ENCODE results near the gene IDS.
A peak's percentile ranks its signal among the peaks of the same experiment; 100 is the strongest.
"Not testable (repeated sequence)": the region's sequence is repeated elsewhere in the genome, so short reads cannot be mapped to it uniquely, and the experiment has no call there.

Gene IDS

DNA sequence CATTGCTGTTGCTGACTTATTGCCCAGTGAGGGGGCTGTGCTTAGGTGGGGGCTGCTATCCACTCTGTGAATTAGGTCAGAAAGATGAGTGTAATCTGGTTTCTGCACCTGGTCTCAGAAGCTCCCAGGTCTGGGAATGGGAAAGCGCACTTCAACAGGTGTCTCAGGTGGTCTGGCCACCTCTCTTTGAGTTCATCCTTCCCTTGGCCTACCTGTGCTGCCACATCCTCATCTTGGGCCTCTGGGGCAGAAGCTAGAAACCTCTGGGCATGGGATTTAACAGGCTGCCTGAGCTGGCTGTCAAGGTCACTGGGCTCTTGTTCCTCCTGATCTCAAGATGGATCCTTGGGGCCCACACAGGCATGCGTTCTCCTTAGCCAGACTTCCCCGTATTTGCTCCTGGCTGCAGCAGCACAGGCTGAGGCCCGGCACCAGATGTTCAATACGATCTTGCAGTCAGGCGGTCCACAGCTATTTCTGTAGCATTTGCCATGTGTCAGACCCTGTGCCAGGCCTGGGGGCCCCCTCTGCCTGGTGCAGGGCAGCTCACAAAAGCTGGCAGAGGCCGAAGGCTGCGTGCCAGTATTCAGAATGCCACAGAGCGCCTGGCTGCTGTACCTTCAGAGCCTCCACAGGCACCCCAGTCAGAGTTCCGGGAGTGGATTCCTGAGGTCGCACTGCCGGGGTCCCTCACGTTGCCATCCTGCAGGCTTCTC lies 21.4 kb upstream of the IDS start:
- not testable (repeated sequence) for DNase-seq

GRCh38 chrX:149525903-149526302 lies 20.8 kb upstream of the IDS start:
- peak; percentile 56 for DNase-seq

- peak; percentile 81 for DNase-seq
Observed at GRCh38 chrX:149525389-149525788, 20.3 kb upstream of the IDS start.

GRCh38 chrX:149522916-149523315 lies 17.8 kb upstream of the IDS start:
- DNase-seq = no peak

DNA sequence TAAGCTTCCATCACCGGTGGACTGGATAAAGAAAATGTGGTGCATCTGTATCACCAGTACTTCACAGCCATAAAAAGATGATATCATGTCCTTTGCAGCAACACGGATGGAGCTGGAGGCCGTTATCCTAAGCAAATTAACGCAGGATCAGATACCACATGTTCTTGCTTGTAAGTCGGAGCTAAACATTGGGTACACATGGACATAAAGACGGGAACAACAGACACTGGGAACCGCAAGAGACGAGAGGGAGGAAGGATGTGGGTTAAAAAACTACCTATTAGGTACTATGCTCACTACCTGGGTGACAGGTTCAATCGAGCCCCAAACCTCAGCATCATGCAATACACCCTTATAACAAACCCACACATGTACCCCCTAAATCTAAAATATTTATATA lies 16.3 kb upstream of the IDS start:
- no peak for DNase-seq

DNA sequence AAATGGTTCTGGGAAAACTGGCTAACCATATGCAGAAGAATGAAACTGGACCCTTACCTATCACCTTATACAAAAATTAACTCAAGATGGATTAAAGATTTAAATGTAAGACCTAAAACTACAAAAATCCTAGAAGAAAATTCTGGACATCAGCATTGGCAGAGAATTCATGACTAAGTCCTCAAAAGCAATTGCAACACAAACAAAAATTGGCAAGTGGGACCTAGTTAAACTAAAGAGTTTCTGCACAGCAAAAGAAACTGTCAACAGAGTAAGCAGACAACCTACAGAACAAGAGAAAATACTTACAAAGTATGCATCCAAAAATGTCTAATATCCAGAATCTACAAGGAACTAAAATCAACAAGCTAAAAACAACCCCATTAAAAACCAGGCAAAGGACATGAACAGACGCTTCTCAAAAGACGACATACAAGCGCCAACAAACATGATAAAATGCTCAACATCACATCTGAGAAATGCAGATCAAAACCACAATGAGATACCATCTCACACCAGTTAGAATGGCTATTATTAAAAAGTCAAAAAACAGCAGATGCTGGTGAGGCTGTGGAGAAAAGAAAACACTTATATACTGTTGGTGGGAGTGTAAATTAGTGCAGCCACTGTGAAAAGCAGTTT lies 15.7 kb upstream of the IDS start:
- DNase-seq = not testable (repeated sequence)

- DNase-seq = no peak
Observed at GRCh38 chrX:149518236-149518635, 13.1 kb upstream of the IDS start.

- DNase-seq = no peak
Observed at GRCh38 chrX:149517308-149517707, 12.2 kb upstream of the IDS start.

GRCh38 chrX:149516604-149517003 lies 11.5 kb upstream of the IDS start:
- DNase-seq = no peak

DNA sequence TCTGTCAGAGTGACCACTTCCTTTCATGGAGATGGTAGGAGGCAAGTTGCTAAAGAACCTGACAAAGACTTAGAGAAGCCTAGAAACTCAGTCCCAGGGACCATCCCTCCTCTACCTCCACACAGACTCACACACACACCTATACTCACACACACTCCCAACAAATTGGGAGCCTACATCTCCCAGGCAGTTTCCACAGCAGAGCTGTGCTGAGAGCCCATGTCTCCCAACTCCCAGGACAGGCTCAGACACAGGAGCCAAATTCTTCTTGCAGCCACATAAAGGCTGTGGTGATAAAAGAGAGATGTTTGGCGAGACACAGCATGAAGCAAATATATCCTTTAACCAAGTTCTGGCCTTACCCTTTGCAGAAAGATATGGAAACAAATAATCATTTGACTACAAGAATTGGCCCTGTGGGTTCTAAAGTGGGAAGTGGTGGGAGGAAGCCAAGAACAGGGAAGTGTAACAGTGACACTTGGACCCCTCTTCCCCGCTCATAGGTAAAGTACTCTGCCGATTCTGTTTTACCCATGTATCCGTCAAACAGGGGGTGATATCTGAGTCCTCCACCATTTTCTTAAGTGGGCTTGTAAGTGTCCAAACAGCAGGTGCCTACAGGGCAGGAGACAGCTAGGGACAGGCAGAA lies 11.0 kb upstream of the IDS start:
- no peak for DNase-seq

DNA sequence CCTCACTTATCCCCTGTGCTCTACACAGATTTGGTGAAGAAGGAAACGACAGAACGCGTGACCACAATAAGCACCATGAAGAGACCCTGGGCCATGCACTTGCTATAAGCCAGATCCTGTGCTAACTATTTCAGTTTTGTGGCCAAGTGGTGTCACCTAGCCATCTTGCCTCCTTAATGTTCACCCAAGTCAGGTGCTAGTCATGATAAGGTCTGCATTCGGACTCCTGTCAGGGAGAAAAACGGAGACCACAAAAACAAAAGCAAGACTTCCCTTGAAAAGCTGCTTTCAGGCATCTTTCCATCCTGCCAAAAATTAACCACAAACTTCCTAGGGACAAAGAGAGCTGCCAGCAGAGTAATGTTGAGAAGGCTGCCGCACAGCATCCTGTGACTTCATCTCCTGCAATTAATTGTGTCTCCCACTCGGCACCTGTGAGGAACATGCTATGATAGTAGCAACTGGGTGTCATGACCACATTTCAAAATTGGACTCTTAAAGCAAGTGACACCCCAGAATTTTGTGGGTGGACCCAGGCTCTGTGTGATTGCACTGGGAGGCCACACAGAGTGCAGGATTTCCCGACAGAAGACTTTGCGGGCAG lies 8.8 kb upstream of the IDS start:
- DNase-seq = peak; percentile 15

DNA sequence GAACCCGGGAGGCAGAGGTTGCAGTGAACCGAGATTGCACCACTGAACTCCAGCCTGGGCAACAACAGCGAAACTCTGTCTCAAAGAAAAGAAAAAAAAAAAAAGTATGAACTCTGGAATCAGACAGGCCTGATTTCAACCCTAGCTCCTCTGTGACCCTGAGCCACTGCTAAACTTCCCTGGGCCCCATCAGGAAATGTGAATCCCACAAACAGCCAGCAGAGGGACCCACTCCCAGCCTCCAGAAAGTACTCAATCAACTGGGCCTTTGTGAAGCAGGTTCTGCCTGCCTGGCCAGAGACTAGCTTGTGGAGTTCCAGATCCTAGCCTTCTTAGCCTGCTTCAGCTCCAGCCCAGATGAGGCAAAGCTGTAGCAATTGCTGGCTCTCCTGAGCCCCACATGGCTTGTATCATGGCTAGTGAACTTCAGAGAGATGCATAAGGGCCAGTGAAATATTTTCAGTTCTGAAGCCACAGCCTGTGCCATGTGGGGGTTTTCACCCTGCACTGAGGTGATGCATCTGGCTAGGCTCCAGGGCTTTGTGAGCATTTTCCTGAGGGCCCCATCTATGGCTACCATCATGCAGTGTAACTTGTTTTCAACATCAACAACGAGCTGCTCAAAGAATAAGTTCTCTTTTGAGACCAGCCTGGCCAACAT lies 7.2 kb upstream of the IDS start:
- DNase-seq = peak; percentile 72

GRCh38 chrX:149511081-149511480 lies 6.0 kb upstream of the IDS start:
- no peak for DNase-seq

DNA sequence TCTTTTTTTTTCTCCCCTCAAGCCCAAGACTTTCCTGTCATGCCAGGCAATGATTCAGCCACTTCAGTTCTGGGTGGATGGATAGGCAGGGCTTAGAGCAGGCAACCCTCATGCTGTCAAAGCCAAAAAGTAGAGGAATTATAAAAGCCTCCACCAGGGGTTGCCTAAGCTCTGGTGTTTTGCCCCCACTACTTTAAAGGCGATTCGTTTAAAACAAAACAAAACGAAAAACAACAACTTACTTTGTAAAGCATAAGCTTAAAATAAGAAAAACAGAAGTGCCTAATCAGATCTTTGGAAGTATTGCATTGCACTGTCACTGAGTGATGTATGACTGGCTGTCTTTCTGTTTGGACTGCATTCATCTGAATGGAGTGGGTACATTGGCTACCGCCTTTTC lies 5.3 kb upstream of the IDS start:
- DNase-seq = no peak

DNA sequence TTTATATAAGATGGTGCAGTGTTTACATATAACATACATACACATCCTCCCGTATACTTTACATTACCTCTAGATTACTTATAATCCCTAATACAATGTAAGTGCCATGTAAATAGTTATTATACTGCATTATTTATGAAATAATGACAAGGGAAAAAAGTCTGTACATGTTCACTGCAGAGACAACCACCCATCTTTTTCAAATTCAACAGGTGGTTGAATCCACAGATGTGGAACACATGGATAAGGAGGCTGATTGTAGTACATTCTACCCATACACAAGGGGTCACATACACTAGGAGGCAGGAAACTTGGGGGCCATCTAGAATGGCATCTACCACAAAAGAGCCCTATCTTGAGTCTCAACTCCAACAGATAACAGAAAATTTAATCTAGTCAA lies 3.4 kb upstream of the IDS start:
- no peak for DNase-seq

DNA sequence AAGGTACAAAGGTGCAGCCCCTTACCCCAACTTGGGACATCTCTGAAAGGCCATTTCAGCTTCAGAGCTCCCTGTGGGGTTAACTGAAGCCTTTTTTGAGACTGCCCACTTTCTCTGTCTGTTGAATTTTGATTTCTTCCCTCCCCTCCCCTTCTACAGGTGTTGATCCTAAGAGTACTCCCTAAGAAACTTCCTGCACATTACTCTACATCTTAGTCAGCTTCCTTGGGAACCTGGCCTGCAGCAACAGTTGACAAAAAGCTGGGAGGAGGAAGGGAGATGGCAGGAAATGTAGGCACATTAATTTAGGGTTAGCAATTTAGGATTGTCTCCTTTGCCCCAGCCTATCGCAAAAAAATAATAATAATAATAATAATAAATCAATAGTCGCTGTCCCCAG lies 1.2 kb upstream of the IDS start:
- DNase-seq = no peak

DNA sequence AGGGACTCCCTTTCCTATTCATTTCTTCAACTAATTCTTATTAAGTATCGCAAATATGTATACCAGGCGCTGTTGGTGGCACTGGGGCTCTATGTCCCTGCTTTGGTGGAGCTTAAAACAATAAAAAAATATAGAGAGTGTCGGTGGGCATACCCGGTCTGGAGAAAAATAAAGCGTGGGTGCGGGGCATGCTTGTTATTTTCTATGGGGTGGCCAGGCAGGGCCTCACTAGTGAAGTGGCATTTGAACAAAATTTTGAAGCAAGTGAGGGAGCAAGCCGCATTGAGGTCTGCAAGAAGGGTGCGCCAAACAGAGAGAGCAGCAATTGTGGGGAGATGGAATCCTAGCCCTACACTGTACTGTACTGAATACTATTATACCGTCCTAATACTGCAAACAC lies 565 bp upstream of the IDS start:
- DNase-seq = no peak

GRCh38 chrX:149504226-149504914 lies 736 bp downstream of the IDS start:
- DNase-seq = peak; percentile 83

GRCh38 chrX:149503446-149503845 lies 1.7 kb downstream of the IDS start:
- DNase-seq = peak; percentile 79

GRCh38 chrX:149502923-149503322 lies 2.2 kb downstream of the IDS start:
- peak; percentile 41 for DNase-seq

DNA sequence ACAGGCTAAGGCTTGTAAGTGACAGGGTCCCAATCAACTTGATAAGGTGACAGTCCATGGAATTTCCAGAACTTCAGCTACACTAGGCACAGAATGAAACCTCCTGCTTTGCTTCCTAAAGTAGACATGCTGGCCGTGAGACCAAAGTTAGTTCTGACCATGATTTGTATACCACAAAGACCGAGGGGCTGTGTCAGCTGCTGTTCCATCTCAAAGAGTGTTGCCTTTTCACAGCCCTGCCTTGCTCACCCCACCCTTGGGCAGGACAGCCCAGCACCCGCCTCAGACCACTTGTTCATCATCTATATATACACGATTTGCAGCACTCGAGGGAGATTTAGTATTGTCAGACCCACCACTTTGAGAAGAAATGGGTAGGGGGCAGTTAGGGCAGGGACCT lies 5.3 kb downstream of the IDS start:
- no peak for DNase-seq

- DNase-seq = no peak
Observed at GRCh38 chrX:149498767-149499166, 6.3 kb downstream of the IDS start.

- no peak for DNase-seq
Observed at GRCh38 chrX:149497626-149498025, 7.5 kb downstream of the IDS start.

All from activated CD4-positive, alpha-beta T cell treated with anti-CD3 and anti-CD28 coated beads, Interleukin-2, Interleukin-6, amounts not matched to agents 100 ng/mL and 50 ng/mL, durations not matched to agents 16 hours and 8 hours (primary cell).